Measurements from ENCODE around the gene ADAM12. TPM values are rescaled to one million over a fixed set of nuclear protein-coding genes. Genes with fewer than 3 reads are reported as not detected.

The ADAM12 gene, protein sequence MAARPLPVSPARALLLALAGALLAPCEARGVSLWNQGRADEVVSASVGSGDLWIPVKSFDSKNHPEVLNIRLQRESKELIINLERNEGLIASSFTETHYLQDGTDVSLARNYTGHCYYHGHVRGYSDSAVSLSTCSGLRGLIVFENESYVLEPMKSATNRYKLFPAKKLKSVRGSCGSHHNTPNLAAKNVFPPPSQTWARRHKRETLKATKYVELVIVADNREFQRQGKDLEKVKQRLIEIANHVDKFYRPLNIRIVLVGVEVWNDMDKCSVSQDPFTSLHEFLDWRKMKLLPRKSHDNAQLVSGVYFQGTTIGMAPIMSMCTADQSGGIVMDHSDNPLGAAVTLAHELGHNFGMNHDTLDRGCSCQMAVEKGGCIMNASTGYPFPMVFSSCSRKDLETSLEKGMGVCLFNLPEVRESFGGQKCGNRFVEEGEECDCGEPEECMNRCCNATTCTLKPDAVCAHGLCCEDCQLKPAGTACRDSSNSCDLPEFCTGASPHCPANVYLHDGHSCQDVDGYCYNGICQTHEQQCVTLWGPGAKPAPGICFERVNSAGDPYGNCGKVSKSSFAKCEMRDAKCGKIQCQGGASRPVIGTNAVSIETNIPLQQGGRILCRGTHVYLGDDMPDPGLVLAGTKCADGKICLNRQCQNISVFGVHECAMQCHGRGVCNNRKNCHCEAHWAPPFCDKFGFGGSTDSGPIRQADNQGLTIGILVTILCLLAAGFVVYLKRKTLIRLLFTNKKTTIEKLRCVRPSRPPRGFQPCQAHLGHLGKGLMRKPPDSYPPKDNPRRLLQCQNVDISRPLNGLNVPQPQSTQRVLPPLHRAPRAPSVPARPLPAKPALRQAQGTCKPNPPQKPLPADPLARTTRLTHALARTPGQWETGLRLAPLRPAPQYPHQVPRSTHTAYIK
- total RNA-seq: 3.3 TPM
- polyA plus RNA-seq (ENCODE audit: insufficient read depth, low read depth, low replicate concordance): 0.26 TPM
- long read RNA-seq, donor 1: 0 reads
- long read RNA-seq, donor 2: 0 reads
- long read RNA-seq, donor 3: 0 reads
- long read RNA-seq, donor 4: 0 reads
- long read RNA-seq, donor 5: 0 reads
- long read RNA-seq, donor 6: 0 reads
- long read RNA-seq, donor 7, partial matches to known transcripts: 0 of 3 reads
- long read RNA-seq, donor 7, other reads (novel, unspliced or antisense): 3 of 3 reads
- long read RNA-seq, donor 8: 0 reads
- long read RNA-seq, donor 9: 0 reads
- long read RNA-seq, donor 10: 0 reads

DNA sequence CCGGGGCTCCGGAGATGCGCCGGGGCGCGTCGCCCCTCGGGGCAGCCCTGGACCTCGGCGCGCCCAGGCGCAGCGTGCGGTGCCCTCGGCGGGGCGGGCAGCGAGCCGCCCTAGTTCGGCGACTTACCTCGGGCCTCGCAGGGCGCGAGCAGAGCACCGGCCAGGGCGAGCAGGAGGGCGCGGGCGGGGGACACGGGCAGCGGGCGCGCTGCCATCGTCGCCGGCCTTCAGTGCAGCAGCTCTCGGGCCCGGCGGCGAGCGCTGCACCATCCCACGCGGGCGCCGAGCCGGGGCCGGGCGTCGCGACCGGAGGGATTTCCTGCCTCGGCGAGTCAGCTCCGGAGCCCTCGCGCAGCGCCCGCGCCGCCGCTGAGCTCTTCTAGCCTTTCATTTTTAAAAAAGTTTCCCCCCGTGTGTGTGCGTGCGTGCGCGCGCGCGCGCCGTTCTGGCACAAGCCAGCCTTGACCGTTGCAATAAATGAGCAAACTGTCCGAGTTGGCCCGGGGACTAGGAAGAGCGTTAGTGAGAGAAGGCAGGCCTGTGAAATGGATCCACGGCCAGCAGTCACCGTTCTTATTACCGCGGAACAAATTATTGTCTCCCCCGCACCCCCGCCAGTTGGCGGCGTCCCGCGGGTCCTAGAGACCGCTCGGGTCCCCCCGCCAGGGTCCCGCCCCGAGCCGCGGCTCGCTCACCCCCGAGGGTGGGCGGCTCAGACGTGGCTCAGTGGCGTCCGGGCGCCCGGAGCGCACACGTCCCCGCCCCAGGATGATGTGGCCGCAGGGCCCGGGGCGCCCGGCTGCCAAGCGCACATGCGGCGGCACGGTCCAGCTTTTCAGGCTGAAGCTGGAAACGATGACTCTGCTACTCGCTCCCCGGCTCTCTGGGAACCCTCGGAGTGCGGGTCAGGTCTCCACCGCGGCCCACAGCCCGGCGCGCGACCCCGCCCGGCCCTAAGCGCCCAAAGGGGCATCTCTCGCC is at the start of gene ADAM12:
Gene ADAM12 (minus strand): TSS at position 547 of the 981 bp plus-strand sequence. CDS start 332 bp downstream, at position 215.
- FAIRE-seq (no peak), DNase-seq (peak; percentile 44 to 83 (median 53))
- Histone ChIP-seq H3K27me3 (ENCODE audit: control insufficient read depth, insufficient read depth, low read length) (no peaks in the 10 kb centered on the region), H3K4me1 (ENCODE audit: control insufficient read depth in 2 of 3, insufficient read depth in 2 of 3, low read depth in 1 of 3, low read length in 3 of 3) (peaks cover 0 to 2% (median 0%) of the 10 kb centered on the region in 3 donors), H3K27ac (ENCODE audit: low read depth in 2 of 2, low read length in 2 of 2) (no peak within 1 kb of the TSS), H3K9me3 (ENCODE audit: control insufficient read depth in 2 of 3, insufficient read depth in 1 of 3, low read length in 3 of 3) (peaks cover 0 to 6% (median 0%) of the 10 kb centered on the region in 3 donors), H3K36me3 (ENCODE audit: control insufficient read depth in 2 of 3, insufficient read depth in 3 of 3, low read length in 3 of 3) (no peaks in the 10 kb centered on the region), H3K9ac (ENCODE audit: low read length in 3 of 3) (peak within 1 kb of the TSS in 1 of 3 donors; percentile 50), H3K4me3 (ENCODE audit: low read length in 3 of 3) (peak within 1 kb of the TSS; percentile 46 to 75 (median 56))
- intact Hi-C loops (cut with DNase I): loop anchor here (10.0 kb wide), 1 partner anchor 403 kb away; no protein-coding TSS in a partner anchor
- TF ChIP-seq, protein P1, sequence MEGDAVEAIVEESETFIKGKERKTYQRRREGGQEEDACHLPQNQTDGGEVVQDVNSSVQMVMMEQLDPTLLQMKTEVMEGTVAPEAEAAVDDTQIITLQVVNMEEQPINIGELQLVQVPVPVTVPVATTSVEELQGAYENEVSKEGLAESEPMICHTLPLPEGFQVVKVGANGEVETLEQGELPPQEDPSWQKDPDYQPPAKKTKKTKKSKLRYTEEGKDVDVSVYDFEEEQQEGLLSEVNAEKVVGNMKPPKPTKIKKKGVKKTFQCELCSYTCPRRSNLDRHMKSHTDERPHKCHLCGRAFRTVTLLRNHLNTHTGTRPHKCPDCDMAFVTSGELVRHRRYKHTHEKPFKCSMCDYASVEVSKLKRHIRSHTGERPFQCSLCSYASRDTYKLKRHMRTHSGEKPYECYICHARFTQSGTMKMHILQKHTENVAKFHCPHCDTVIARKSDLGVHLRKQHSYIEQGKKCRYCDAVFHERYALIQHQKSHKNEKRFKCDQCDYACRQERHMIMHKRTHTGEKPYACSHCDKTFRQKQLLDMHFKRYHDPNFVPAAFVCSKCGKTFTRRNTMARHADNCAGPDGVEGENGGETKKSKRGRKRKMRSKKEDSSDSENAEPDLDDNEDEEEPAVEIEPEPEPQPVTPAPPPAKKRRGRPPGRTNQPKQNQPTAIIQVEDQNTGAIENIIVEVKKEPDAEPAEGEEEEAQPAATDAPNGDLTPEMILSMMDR (IDR thresholded peaks at IDR 0.05; ENCODE audit: borderline replicate concordance, extremely low read depth, insufficient read depth): no peak

DNA sequence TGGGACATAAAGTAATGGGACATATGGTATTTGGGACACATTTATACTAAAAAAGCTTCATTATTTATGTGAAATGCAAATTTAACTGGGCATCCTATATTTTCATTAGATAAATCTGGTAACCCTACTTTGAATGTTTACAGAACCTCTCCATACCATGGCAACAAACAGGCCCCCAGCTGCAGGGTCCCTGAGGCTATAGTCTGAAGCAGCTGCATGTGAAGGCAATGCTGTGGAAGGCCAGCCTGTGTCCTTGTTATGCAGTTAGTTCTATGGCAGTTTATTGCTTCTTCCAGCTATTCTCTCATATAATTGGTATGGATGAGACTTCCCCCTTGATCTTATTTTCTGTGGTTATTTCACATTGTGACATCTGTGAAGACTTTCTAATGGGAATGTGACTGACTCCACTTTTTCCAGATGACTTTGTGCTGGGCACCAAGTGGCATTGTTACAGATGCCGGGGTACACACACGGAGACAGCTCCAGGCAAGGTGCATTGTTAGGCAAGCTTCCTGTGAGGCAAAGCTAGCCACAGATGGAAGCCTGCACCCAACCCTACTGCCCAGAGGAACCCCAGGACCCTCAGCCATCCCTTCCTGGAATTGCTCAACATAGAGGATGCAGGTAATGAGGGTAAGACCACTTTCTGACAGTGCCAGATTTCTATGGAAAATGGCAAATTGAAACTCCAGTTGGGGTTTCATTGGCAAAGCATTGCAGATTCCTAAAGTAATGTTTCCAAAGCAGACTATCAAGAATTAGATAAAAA is 49.5 kb upstream of the ADAM12 start:
- H3K27ac ChIP-seq (ENCODE audit: low read depth in 2 of 2, low read length in 2 of 2): no peak overlapping the region
- H3K36me3 ChIP-seq (ENCODE audit: control insufficient read depth in 2 of 3, insufficient read depth in 3 of 3, low read length in 3 of 3): no peaks in the 10 kb centered on the region
- intact Hi-C loops (cut with DNase I): no loop called here
- TF ChIP-seq, protein P1 (IDR thresholded peaks at IDR 0.05; ENCODE audit: borderline replicate concordance, extremely low read depth, insufficient read depth): no peak
- H3K4me1 ChIP-seq (ENCODE audit: control insufficient read depth in 2 of 3, insufficient read depth in 2 of 3, low read depth in 1 of 3, low read length in 3 of 3): no peaks in the 10 kb centered on the region
- H3K9ac ChIP-seq (ENCODE audit: low read length in 3 of 3): no peak overlapping the region
- no peaks in the 10 kb centered on the region for H3K27me3 ChIP-seq (ENCODE audit: control insufficient read depth, insufficient read depth, low read length)
- DNase-seq (peak in 1 of 5 donors; percentile 77), FAIRE-seq (no peak)
- peaks cover 0 to 7% (median 0%) of the 10 kb centered on the region in 3 donors for H3K9me3 ChIP-seq (ENCODE audit: control insufficient read depth in 2 of 3, insufficient read depth in 1 of 3, low read length in 3 of 3)
- H3K4me3 ChIP-seq (ENCODE audit: low read length in 3 of 3): no peak overlapping the region
